ENCODE data around the gene HCN2.

DNA sequence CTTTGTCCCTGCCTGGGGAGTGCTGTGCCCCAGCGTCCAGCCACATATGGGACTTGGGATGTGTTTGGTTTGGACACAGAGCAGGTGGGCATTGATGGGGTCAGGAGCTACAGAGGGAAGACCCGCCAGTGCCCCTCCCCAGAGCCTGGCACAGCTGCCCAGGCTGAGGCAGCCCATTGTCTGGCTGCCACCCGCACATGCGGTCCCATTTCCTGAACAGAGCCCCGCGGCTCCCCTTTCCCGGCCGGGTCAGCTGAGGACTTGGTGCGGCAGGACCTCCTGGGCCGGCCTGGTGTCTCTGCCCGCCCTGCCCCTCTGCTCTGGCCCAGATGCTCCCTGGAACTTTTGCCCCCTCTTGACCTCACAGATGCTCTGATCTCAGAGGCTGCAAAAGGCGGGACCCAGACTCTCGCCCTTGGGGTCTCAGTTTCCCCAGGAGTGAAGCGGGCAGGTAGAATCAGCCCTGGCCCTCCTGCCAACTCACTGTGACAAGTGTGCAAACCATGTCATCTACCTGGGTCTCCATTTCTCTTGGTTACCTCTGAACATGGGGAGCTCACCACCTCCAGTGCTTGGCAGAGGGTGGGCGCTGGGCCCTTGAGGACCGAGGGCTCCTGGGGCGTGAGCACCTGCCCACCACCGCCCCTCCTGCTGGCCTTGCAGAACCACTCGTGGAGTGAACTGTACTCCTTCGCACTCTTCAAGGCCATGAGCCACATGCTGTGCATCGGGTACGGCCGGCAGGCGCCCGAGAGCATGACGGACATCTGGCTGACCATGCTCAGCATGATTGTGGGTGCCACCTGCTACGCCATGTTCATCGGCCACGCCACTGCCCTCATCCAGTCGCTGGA is 17.8 kb downstream of the HCN2 start:
- TF ChIP-seq POLR2A (IDR thresholded peaks at IDR 0.05; ENCODE audit: low read depth, low read length): no peak
- TF ChIP-seq ZNF207 (IDR thresholded peaks at IDR 0.05; ENCODE audit: borderline replicate concordance): no peak
- TF ChIP-seq FOXK2 (IDR thresholded peaks at IDR 0.05): no peak
